Measurements from ENCODE around the gene ANKRD50.

The ANKRD50 gene, protein sequence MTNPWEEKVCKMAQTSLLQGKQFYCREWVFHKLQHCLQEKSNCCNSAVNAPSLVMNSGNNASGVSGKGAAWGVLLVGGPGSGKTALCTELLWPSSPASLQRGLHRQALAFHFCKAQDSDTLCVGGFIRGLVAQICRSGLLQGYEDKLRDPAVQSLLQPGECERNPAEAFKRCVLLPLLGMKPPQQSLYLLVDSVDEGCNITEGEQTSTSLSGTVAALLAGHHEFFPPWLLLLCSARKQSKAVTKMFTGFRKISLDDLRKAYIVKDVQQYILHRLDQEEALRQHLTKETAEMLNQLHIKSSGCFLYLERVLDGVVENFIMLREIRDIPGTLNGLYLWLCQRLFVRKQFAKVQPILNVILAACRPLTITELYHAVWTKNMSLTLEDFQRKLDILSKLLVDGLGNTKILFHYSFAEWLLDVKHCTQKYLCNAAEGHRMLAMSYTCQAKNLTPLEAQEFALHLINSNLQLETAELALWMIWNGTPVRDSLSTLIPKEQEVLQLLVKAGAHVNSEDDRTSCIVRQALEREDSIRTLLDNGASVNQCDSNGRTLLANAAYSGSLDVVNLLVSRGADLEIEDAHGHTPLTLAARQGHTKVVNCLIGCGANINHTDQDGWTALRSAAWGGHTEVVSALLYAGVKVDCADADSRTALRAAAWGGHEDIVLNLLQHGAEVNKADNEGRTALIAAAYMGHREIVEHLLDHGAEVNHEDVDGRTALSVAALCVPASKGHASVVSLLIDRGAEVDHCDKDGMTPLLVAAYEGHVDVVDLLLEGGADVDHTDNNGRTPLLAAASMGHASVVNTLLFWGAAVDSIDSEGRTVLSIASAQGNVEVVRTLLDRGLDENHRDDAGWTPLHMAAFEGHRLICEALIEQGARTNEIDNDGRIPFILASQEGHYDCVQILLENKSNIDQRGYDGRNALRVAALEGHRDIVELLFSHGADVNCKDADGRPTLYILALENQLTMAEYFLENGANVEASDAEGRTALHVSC (N-terminal part only)

DNA sequence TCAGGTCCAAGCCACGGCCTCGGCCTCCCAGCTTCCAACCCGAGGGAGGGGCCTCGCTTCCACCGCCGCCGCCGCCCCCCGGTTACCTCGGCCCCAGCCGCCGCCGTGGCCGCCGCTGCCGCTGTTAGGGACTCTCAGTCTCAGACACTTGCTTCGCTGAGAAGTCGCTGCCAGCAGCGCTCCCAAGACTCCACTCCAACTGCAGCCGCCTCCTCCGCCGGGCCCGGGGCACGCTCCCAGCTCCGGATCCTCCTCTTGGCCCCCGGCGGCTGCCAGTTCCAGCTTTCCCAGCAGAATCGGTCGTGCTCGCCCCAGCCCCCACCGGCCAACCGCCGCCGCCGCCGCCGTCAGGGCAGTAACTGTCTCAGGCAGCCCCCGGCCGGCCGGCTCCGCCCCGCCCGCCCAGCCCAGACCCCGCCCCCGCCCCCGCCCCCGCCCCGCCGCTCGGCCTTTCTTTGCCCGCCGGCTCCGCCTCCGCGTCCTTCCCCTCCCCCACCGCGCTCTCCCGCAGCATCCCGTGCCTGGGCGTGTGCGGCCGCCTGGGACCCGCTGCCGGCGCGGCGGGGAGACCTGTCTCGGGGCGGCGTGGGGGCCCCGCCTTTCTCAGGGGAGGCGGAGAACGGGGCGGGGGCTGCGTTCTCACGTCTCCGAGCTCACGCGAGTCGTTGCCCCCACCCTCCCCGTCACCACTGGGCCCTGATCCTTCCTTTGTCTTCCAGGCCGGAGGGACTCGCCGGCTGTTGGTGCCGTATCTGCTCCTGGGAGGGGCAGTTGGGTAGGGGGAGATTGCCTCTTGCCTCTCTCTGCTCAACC lies at the start of gene ANKRD50:
Gene ANKRD50, minus strand, starts transcription at position 361 of the 813 bp plus-strand sequence. CDS start 2,221 bp downstream, outside the sequence.
- in situ Hi-C loops (cut with MboI; ENCODE audit: low sequenced_read_pairs), result no loop called here

DNA sequence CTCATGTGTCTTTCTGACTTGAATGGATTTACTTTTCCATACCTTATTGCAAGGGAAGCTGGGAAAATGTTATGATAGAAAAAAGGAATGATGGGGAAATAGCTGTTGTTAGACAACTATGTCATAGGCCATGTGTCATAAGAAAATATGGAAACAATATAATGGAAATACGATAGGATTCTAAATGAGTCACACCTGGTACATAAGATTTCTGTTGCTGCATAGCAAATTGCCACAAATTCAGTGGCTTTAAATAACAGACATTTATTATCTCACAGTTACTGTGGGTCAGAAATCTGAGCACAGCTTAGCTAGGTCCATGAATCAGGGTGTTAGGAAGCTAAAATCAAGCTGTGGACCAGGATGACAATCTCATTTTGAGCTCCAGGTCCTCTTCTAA lies 44.6 kb upstream of the ANKRD50 start:
- in situ Hi-C loops (cut with MboI; ENCODE audit: low sequenced_read_pairs), result no loop called here

DNA sequence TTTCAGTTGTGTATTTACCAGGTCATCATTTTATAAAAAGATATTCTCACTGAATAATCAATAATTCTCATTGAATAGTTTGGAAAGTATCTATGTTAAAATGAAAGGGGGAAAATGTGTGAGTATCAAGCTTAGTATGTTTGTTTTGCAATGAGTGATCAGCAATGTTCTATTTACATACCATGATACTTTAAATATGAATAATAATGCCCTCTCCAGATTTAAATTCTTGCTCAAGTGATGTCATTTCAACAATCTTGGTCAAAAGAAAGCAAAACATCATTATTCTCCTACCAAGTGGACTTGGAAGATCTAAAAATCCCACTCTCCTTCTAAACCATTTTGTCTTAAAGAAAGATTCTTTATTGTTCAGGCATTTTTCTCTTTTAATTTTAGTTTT lies 42.1 kb upstream of the ANKRD50 start:
- in situ Hi-C loops (cut with MboI; ENCODE audit: low sequenced_read_pairs), result no loop called here

DNA sequence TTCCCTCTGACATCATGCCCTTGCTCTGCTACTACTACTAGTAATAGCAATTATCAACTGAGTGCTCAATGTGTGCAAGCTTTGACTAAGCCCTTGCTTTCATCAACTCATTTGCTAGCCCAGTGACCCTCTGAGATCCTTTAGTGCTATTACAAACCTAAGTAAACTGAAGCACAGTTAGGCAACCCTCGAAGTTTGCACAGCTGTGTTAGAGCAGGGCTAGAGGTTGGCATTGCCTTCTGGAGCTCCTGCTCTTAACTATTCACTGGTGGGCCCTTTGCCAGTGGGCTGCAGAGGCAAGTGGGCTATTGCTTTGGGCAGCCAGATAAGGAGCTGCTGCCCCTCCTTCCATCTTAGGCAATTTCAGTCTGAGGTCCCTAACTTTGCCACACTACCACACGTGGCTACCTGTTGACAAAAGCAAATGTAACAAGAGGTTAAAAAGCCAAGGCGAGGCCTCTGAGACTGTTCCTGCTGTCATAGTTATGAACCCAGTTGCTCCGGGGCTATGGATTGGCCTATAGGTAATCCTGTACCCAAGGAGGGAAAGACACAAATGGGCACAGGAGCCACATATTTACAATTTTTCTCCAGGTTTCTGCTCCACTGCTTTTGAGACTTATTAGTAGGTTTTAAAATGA lies 41.5 kb upstream of the ANKRD50 start:
- in situ Hi-C loops (cut with MboI; ENCODE audit: low sequenced_read_pairs), result no loop called here

DNA sequence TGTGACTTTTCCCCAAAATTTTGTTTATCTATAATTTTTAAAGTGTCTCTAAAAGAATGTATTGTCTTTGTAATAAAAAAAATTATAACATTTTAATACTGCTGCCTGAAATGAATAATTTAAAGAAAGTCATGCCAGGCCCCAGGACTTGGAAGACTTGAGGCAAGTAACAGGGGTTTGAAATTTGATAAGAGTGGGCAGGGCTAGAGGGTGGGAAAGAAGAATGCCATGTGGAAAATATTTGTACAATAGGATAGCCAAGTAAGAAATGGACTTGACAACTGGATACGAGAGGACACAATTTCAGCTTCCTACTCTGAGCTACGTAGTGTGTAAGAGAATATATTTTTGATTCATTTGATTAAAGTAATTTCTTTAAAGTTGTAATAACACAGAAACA lies 36.9 kb upstream of the ANKRD50 start:
- in situ Hi-C loops (cut with MboI; ENCODE audit: low sequenced_read_pairs), result no loop called here

DNA sequence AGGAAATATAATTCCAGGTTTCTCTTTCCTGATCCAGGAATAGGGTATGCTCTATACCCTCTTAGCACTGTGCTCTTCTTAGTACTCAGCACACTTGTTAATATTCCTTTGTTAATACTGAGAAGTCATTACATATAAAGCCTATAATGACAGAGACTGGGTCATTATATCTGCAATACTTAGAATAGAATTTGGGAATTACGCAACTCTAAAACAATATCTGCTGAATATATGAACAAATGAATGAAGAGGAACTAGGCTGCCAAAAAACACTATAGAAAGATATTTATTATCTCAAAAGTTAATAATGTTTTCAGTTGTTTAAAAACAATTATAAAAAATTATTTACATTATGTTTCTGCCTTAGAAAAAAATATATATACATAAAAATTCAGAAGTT lies 36.4 kb upstream of the ANKRD50 start:
- in situ Hi-C loops (cut with MboI; ENCODE audit: low sequenced_read_pairs), result no loop called here

DNA sequence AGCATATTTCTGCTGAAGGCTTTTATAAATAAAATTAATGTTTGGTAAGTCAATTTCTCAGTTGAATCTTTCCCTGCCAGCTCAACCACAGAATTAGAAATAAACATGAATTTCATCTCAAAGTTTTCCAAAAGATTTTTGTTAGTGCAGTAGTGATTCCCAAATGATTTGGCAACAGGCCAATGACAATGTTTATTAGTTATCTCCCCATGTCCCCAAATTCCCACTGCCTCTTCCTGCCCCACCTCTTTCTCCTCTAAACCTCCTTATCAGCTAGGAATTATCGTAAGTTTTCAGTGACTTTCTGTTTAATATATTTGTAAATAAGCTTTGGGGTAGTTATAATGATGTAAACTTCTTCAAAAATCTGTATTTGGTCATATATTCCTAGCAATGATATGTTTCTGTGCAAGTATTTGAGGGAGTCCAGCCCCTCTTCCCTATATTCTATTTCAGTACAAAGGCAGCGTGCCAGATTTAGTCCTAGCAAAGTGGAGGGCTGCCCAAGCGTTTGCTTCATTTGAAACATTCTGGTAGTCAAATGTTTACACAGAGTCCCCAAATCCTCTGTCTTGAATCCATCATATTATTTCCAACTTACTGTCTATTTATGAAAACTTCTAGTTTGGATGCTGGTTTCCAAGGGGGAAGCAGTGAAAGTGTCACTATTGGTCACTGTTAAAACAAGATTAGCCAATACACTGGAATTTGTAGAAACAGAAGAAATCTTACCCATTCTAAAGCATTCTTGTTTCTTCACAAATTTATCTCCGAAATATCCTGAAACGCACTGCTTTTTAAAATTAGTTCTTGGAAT lies 33.7 kb upstream of the ANKRD50 start:
- in situ Hi-C loops (cut with MboI; ENCODE audit: low sequenced_read_pairs), result no loop called here

DNA sequence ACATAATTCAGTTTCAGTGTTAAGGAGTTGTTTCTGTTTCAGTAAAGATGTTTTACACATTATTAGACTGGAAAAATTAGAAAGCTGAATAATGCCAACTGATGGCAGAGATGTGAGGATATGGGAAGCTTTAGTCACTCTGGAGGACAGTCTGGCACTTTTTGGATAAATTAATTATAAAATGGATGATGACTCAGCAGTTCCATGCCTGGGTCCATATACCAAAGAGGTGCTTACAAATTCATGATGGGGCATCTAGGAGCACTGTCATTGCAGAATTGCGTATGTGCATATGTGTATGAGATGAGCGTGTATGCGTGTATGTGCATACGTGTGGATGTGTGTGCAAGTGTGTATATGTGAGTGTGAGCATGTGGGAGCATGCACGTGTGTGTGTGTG lies 31.2 kb upstream of the ANKRD50 start:
- in situ Hi-C loops (cut with MboI; ENCODE audit: low sequenced_read_pairs), result no loop called here

DNA sequence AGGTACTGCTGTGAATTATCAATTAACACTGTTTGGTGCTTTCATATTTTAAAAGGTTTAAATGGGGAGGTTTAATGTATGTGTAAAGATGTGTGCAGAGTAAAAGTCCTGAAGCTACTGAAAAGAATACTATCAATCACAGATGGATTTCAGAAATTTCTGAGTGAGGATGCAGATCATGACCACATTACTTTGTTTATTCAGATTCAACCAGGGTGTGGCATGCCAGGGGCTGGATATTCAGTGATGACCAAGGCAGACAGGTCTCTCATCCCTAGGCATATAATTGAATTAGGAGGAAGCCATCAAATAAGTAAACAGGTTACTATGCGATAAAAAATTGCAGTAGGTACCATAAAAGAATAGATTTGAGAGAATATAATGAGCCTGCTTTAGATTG lies 28.0 kb upstream of the ANKRD50 start:
- in situ Hi-C loops (cut with MboI; ENCODE audit: low sequenced_read_pairs), result no loop called here

DNA sequence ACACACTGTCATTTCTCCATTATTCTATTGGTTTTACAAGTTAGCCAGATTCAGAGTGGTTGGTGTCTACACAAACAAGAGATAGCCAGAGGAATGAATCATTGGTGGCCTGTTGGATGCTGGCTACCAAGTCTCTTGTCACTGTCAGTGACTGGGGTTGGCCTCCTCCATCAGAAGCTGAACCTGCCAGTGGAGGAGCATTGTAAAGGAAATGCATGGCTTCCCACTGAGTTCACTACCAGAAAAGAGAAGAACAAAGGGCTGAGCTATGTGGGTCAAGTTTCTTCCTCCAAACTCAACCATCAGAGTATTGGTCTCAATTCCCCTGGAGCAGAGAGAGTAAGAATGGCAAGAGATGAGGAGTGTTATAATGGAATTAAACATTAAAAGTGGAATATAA lies 26.5 kb upstream of the ANKRD50 start:
- in situ Hi-C loops (cut with MboI; ENCODE audit: low sequenced_read_pairs), result no loop called here

DNA sequence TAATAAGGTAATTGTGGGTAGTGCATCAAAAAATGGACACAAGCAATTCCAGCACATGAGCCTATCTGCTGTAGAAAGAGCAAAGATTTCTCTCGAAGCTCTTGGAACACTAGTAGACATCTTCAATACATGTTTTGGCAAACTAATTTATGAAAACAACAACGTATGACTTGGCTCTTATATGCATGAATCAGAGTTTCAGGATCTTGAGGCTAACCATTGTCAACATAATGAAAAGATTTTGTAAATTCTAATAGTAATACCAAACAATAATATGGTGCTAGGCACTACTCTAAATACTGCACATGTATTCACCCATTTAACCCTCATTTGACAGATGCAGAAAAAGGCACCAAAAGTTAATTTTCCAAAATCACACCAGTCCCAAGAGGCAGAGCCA lies 25.1 kb upstream of the ANKRD50 start:
- in situ Hi-C loops (cut with MboI; ENCODE audit: low sequenced_read_pairs), result no loop called here

DNA sequence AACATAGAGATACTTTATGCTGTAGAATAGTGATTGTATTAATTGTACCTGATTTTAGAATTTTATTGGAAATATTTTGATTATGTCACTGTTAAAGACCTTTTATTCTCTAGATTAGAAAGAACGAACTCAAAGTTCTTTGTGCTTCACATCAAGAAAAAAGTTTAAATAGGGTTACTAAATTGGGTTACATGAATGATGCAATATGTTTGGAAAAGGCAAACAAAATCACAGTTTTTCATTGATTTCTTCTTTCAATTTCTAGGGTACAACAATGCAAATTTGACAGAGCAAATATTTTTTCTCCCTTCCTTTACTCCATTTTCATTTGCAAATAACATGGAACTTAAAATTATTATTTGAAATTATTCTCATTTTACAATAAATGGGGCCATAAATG lies 24.0 kb upstream of the ANKRD50 start:
- in situ Hi-C loops (cut with MboI; ENCODE audit: low sequenced_read_pairs), result no loop called here

DNA sequence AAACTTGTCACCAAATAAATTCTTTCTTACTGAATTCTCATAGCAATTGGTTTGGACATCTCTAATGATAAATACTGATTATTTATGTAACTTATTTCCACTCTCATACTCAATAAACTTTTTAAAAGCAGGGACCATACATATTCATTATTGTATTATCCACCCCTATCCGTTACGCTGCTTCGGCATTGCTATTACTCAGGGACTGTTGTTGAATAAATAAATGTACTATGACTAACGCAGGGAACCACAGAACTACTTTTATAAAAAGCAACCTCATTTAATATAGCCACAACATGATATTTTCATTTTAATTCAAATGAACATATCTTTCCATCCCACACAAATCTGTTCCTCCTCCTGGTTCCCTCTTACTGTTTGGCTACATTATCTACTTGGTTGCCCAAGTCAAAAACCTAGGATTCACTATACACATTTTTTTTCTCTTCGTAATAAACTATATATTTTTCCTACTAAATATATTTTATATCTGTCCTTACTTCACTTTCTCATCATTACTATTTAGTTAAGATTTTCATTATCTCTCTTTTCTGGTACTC lies 14.9 kb upstream of the ANKRD50 start:
- in situ Hi-C loops (cut with MboI; ENCODE audit: low sequenced_read_pairs), result no loop called here

DNA sequence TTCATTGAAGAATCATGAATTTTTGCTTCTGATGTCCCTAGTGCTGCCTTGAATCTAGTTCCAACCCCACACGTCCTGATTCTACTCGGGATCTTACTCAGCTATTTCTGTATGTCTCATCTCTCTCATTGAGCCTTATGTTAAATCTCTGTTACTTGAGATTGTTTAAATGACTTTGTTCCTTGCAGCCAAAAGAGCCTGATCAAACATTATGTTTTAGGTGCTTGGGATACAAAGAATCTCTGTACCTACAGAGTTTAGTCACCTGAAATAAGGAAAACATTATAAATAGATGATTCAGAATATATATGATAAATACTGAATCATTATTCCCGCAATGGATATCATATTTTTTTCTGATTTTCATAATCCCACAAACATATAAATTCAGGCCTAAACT lies 13.7 kb upstream of the ANKRD50 start:
- in situ Hi-C loops (cut with MboI; ENCODE audit: low sequenced_read_pairs), result no loop called here

DNA sequence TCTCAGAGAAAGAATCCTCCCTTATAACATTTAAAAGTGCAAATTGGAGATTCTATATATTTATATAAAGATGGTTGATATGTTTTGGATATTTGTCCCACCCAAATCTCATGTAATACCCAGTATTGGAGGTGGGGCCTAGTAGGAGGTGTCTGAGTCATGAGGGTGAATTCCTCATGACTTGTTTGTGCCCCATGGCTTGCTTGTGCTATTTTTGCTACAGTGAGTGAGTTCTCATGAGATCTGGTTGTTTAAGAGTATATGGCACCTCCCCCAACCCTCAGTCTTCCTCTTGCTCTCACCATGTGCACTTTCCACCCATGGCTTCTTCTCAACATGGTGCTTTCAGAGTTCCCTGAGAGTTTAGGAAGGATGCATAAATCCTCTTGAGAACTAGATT lies 9.5 kb upstream of the ANKRD50 start:
- in situ Hi-C loops (cut with MboI; ENCODE audit: low sequenced_read_pairs), result no loop called here

DNA sequence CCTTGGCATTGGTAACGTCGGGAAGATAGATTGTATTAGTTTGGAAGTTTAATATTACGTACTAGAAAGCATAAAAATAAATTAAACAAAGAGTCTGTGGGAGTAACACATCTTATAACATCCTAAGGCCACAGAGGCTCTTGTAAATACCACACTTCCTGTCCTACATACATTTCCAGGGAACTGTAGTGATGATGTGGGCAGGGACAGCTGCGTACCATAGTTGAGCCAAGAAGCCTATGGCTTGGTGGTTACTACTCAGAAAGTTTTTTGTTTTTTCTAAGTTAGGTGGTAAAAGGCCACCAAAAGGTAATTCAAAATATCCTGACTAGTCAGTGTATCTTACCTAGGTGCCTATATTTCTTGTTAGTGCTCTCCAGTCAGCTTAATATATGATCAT lies 4.6 kb upstream of the ANKRD50 start:
- in situ Hi-C loops (cut with MboI; ENCODE audit: low sequenced_read_pairs), result no loop called here

DNA sequence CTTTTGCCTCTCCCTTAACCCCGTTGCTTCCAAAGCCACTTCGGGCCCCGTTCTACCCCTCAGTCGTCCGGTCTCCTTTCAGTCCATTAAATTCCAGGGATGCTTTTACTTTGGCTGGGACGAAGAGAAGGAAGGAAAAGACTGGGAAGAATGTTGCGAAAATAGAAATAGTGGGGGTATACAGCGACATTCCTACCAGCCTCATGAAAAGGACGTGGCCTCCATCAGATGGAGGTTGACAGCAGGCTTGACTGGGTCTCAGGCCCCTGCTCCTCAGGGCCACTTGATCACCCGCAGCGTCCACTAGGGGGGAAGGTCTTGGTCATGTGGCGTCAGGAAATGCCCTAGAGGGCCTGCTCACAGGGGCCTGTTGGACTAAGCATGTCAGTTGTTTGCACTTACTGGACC lies 657 bp upstream of the ANKRD50 start:
- in situ Hi-C loops (cut with MboI; ENCODE audit: low sequenced_read_pairs), result no loop called here

DNA sequence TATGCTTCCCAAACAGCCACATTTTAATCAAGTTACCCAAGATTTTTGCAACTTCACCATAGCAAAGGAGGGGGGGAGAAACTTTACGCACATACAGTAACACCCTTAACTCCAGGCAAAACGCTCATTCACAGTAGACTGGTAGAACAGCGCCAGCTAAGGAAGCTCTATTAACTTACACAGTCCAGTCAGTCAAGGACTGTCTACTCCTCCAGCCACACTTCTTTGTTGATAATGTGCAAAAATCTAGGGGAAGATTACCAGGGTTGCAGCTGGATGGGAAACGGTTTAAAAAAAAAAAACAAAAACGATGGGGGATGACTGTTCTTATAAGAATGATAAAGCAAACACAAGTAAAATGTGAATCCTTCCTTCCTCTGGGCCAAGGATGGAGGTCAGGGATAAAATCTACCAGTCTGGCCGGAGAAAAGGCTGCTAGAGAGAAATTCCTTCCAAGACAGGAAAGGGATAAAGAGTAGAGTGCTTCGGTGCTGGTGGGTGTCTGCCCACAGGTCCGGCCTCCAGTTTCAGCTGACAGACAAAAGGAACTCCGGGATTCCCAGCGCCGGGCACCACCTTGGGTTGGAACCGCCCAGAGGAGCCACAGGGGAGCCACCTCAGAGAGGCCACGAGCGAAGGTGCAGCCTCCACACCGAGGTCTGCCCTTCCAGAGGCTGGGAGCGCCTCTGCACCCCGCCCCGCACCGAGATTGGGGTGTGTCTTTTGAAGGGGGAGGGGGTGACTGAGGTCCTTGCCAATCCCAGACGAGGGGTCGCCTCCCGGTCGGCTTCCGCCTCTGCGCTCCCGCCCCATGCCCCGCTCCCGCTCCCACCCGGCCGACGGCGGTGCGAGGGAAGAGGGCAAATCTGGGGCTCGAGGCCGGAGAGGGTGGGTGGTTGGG lies 811 bp downstream of the ANKRD50 start:
- in situ Hi-C loops (cut with MboI; ENCODE audit: low sequenced_read_pairs), result no loop called here
